Nephron progenitor cell (in vitro differentiated cells): ENCODE data around the gene PCF11.
A peak's percentile ranks its signal among the peaks of the same experiment; 100 is the strongest.

ENCODE experiments used
- DNase-seq: peaks from one replicate; pipeline ENCODE4 v3.0.0; 2021
- H3K27ac Mint-ChIP-seq: 2 replicates; pipeline ENCODE4 v1.8.0; 2021; ENCODE audit warnings: mild to moderate bottlenecking, moderate library complexity, mixed read lengths
- H3K27me3 Mint-ChIP-seq: 2 replicates; pipeline ENCODE4 v1.8.0; 2021; ENCODE audit warnings: mild to moderate bottlenecking, low read depth, mixed read lengths; ENCODE audit not compliant: poor library complexity
- H3K36me3 Mint-ChIP-seq: 2 replicates; pipeline ENCODE4 v1.8.0; 2021; ENCODE audit warnings: low read depth, mixed read lengths
- H3K4me1 Mint-ChIP-seq: 2 replicates; pipeline ENCODE4 v1.8.0; 2021; ENCODE audit warnings: mixed read lengths
- H3K4me3 Mint-ChIP-seq: 2 replicates; pipeline ENCODE4 v1.8.0; 2021; ENCODE audit warnings: mild to moderate bottlenecking, moderate library complexity, mixed read lengths
- H3K9me3 Mint-ChIP-seq: 2 replicates; pipeline ENCODE4 v1.8.0; 2021; ENCODE audit warnings: mild to moderate bottlenecking, moderate library complexity, mixed read lengths
- TF ChIP-seq, protein P1 (sequence below): fragments of 200-600 bp; sonication (generic); IDR thresholded peaks from 2 replicates; pipeline ENCODE4 v1.5.0; 2021; ENCODE audit warnings: antibody characterized with exemption

Gene PCF11

DNA sequence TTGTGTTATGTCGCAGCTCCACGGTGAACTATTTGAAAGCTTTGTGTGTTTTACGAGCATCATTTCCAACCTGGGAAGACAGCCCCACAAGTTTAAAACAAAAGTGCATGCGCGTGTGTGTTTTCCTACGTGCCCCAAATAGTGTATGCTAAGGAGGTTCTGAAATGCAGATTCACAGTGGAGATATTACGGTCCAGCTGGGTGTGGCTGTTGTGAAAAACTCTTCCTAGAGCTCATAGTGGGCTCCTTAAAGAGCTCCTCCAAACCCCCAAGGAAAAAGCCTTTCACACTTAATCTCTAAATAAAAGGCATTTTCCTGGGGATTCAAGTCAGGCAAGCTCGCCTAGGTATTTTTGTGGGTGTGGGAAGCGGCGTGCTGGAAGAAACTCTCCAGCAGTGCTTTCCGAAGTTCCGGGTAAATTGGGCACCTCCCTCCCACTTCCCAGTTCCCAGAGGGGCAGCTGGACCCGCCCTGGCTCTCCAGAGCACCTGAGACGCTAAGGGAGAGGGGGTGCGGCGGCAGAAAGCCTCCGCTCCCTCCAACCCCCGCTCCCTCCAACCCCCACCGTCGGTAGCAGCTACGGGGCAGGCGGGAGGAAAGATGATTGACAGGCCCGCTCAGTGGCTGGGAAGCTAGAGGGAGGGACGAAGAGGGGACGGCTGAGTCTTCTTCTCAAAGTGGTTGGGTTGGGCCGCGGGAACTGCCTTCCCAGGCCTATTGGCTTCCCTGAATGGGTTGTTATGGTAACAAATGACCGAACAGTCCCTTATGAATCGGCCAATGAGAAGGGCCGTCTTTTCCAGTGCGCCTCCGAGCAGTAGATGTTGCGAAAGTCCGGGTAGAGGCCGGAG, 561 bp upstream of the PCF11 start:
- peaks cover 19% of the 10 kb centered on the region for H3K36me3 Mint-ChIP-seq
- no peaks in the 10 kb centered on the region for H3K9me3 Mint-ChIP-seq
- peak overlapping the region; percentile 100 for H3K27ac Mint-ChIP-seq
- peak overlapping the region; percentile 100 for H3K4me3 Mint-ChIP-seq
- TF ChIP-seq, protein P1, sequence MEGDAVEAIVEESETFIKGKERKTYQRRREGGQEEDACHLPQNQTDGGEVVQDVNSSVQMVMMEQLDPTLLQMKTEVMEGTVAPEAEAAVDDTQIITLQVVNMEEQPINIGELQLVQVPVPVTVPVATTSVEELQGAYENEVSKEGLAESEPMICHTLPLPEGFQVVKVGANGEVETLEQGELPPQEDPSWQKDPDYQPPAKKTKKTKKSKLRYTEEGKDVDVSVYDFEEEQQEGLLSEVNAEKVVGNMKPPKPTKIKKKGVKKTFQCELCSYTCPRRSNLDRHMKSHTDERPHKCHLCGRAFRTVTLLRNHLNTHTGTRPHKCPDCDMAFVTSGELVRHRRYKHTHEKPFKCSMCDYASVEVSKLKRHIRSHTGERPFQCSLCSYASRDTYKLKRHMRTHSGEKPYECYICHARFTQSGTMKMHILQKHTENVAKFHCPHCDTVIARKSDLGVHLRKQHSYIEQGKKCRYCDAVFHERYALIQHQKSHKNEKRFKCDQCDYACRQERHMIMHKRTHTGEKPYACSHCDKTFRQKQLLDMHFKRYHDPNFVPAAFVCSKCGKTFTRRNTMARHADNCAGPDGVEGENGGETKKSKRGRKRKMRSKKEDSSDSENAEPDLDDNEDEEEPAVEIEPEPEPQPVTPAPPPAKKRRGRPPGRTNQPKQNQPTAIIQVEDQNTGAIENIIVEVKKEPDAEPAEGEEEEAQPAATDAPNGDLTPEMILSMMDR = no peak
- H3K4me1 Mint-ChIP-seq = peaks cover 24% of the 10 kb centered on the region
- no peaks in the 10 kb centered on the region for H3K27me3 Mint-ChIP-seq
- peak; percentile 98 for DNase-seq

DNA sequence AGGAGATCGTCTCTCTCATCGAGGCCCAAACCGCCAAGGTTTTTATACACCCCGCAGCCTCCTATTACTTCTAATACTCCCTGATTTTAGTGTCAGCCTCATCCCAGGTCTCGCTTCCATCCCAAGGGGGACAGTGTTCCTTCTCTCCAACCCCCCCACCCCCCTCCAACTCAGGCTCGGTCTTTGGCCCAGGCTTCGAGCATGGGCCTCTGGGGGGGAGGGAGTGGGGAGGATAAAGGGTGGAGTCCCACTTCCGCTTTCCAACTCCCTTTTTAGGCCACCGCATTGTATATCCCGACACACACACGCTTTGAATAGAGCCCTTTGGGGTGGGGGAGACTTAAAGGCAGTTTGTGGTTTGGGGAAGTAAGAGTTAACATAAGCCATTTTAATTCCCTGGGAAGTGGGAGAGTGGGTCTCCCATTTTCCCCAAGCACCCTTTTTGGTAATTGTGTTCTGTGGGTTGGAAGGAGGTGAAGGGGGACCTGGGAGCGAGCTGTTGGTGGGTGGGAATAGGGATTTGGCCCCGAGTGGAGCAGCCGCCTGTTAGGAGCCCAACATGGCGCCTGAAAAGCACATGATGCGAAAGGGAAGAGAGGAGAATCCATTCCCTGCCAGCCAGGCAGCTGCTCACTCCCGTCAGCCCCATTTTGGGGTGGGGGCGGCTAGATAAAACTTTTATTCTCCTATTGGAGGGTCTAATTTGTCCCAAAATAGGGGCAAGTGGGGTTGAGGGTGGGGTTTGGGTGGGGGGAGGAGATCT, 844 bp downstream of the PCF11 start:
- TF ChIP-seq, protein P1 = no peak
- H3K4me1 Mint-ChIP-seq = peaks cover 33% of the 10 kb centered on the region
- H3K36me3 Mint-ChIP-seq = peaks cover 33% of the 10 kb centered on the region
- peak overlapping the region; percentile 100 for H3K4me3 Mint-ChIP-seq
- peak; percentile 43 for DNase-seq
- no peaks in the 10 kb centered on the region for H3K9me3 Mint-ChIP-seq
- no peaks in the 10 kb centered on the region for H3K27me3 Mint-ChIP-seq
- H3K27ac Mint-ChIP-seq = peak overlapping the region; percentile 100

DNA sequence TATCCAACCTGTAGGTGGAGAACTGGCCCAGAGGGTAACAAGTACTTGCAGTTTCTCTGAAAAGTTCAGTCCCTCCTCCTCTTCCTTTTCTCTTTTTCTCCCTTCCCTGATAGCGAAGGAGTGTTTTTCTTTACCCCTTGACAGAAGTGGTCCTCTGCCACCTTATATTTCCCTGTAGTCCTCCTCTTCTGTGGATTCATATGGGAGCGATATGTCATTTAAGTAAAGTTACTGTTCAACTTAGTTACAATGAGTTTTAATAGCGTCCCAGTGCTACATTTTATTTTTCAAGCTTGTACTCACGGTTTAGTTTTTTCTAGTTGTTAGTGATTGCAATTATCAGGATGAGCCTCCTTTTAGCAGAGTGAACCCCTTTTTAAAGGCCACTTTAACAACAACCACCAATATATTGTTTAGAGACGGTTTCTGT, 1.4 kb downstream of the PCF11 start:
- TF ChIP-seq, protein P1 = no peak
- Mint-ChIP-seq H3K4me1 (peaks cover 33% of the 10 kb centered on the region), H3K27ac (peak overlapping the region; percentile 57), H3K36me3 (peaks cover 38% of the 10 kb centered on the region), H3K4me3 (peak overlapping the region; percentile 100), H3K27me3 (no peaks in the 10 kb centered on the region), H3K9me3 (no peaks in the 10 kb centered on the region)
- DNase-seq = no peak

DNA sequence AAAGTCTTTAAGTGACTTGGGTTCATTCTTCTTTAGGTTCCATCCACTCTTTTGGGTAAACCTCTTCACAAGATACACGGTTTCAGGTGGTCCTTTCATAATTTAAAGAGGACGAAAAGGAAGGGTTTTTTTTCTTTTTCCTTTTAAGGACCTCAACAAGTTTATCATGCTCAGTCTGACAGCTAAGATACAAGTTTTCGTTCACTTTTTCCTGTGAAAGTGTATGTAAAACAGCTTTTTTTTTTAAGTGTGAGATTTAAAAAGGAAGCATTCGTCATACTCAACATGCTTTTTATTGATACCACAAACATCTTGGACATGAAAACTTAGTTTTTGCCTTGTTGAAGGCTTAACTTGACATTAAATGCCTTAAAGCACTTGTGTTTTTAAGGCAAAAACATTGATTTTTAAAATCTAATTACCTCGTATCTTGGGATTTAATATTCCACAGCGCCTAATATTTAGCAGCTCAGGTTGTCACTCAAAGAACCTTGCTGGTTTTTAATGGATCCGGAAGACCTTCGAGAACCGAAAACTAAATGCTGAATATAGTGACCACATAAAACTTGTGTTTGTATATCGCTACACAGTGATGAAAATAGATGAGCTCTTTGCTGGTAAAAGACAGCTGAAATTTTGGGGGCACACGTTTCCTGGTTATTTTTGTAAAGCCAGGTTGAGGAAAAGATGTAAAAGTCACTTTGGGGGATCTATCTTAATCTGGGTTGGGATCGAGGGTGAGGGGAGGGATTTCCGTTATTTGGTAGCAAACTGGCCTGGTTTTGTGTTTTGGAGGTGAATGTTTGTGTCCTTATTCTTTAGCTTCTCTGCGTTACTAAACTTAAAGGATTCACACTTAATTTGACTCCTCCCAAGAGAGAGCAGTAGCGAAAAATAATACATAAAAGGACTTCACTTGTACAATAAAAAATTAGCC, 2.3 kb downstream of the PCF11 start:
- no peak for DNase-seq
- Mint-ChIP-seq H3K27ac (peak overlapping the region; percentile 7), H3K4me1 (peaks cover 33% of the 10 kb centered on the region), H3K27me3 (no peaks in the 10 kb centered on the region), H3K9me3 (peaks cover 4% of the 10 kb centered on the region), H3K4me3 (peak overlapping the region; percentile 100), H3K36me3 (peaks cover 46% of the 10 kb centered on the region)
- TF ChIP-seq, protein P1 = no peak

DNA sequence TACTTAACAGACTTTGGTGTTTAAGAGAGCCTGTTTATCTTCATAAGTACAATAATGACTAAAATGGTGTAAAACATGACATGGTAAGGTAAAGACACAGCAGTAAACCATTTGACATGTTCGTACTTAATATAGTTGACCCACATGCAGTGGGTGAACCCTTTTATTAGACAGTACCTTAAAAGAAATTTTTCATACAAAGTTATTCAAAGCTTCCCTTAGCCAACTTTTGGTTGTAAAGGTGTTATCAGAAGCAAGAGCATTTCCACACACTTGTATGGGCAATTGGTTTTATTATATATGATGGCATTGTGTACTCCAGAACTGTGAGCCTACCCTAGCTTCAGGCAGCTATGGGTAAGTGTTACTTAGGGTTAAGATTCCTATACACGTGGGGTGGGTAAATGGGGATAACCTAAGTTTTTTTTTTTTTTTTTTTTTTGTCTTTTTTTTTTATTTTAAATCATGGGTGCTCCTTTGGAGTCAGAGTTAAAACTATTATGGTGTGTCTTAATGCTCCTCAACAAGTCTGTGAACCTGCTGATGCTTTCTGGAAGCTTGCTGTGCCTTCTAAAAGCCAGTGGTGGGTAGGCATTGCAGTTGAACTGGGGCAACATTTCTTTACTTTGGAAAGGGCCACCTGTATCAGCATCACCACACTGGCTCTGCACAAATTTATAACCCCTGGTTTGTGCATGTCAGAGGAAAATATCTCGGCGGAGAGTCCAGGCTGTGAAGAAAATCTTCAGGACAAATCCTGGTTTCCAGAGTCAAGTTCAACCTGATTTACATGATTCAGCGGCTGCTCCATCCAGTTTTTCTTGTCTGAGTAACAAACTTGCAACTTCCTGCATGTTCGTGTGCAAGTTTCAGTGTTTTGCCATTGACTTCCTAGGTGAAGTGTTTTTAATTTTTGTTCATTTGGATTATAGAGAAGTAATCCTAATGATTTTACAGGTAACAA, 3.3 kb downstream of the PCF11 start:
- DNase-seq = no peak
- Mint-ChIP-seq H3K4me3 (peak overlapping the region; percentile 100), H3K36me3 (peaks cover 56% of the 10 kb centered on the region), H3K4me1 (peaks cover 33% of the 10 kb centered on the region), H3K27me3 (no peaks in the 10 kb centered on the region), H3K27ac (peak overlapping the region; percentile 51), H3K9me3 (peaks cover 9% of the 10 kb centered on the region)
- TF ChIP-seq, protein P1 = no peak
